ENCODE results near the gene CHCHD3.

- TF ChIP-seq CTCF (IDR thresholded peaks at IDR 0.05; ENCODE audit: low read depth, low read length) (no peak), EZH2phosphoT487 (IDR thresholded peaks at IDR 0.05; ENCODE audit: low read depth) (no peak)
These were observed 25.3 kb downstream of the CHCHD3 start for GRCh38 chr7:133056370-133057238.
